K562 (cell line): ENCODE measurements around the gene RHOF. TPM values are rescaled to one million over a fixed set of nuclear protein-coding genes. Genes with fewer than 3 reads are reported as not detected.
A peak's percentile ranks its signal among the peaks of the same experiment; 100 is the strongest.

ENCODE experiments used
- ATAC-seq: fragments of 200-7000 bp; cut with Tn5 transposase; 3 replicates; pipeline ENCODE4 v1.9.1; 2020; ENCODE audit warnings: moderate library complexity
- BruUV-seq: library from RNA; stranded (reverse); fragments of 400-500 nt; replicated peaks from 2 replicates; lab custom pipeline; 2021; lab: Mats Ljungman, UMichigan
- CTCF ChIA-PET: fragments of 300-600 bp; formaldehyde crosslinking; extraction: SDS; loops from one replicate; lab custom pipeline; 2021; ENCODE audit warnings: low intra/inter-chr PET ratio; lab: Yijun Ruan, JAX
- POLR2A ChIA-PET: fragments of 300-600, 350-650 bp; sonication (Branson Sonifier 250); formaldehyde crosslinking; extraction: SDS; loops from one replicate; lab custom pipeline; 2021; ENCODE audit warnings: antibody characterized with exemption, inconsistent platforms; lab: Yijun Ruan, JAX
- DNase-seq, 4 experiments: peaks; one replicate each; pipeline versions ENCODE4 v3.0.0 to v3.0.0-alpha.2; 2011 to 2018; ENCODE audit warnings: low spot score in 3 of 4, mixed read lengths in 3 of 4; ENCODE audit errors: extremely low read depth in 1 of 4
- FAIRE-seq: peaks from 2 replicates; lab custom pipeline; 2011; peaks lifted over from hg19 to GRCh38; lab: Jason Lieb, UNC
- H2AFZ ChIP-seq: 2 replicates; pipeline ENCODE4 v1.6.0; 2011; ENCODE audit warnings: low read depth, low read length, control low read depth, inconsistent platforms
- H3K27ac ChIP-seq: fragments of 200-600 bp; 3 replicates; pipeline ENCODE4 v1.8.0; 2011; ENCODE audit warnings: low read depth, mild to moderate bottlenecking, control low read depth, inconsistent platforms, low read length, moderate library complexity, mixed read lengths; ENCODE audit errors: extremely low read depth
- H3K27me3 ChIP-seq, 2 experiments: fragments of 300-600 bp in 1 of 2; 2 replicates in 1 of 2; 3 replicates in 1 of 2; pipeline versions ENCODE4 v1.6.0 to v1.8.0; 2011; ENCODE audit warnings: inconsistent platforms in 2 of 2, low read length in 2 of 2, mild to moderate bottlenecking in 1 of 2, mixed read lengths in 1 of 2, moderate library complexity in 1 of 2; ENCODE audit not compliant: control insufficient read depth in 2 of 2, insufficient read depth in 2 of 2
- H3K36me3 ChIP-seq: fragments of 300-600 bp; 3 replicates; pipeline ENCODE4 v1.8.0; 2011; ENCODE audit warnings: mild to moderate bottlenecking, low read length, inconsistent platforms; ENCODE audit not compliant: control insufficient read depth, insufficient read depth
- H3K4me1 ChIP-seq, 2 experiments: fragments of 200-600 bp in 1 of 2; replicated peaks in 1 of 2; 2 replicates in 1 of 2; 3 replicates in 1 of 2; pipeline versions ENCODE4 v1.5.1 to v1.8.0; 2011; ENCODE audit warnings: inconsistent platforms in 2 of 2, low read length in 2 of 2, mild to moderate bottlenecking in 1 of 2, mixed read lengths in 1 of 2, moderate library complexity in 1 of 2; ENCODE audit not compliant: control insufficient read depth in 2 of 2, insufficient read depth in 2 of 2
- H3K4me2 ChIP-seq: 2 replicates; pipeline ENCODE4 v1.6.1; 2011; ENCODE audit warnings: low read length, control low read depth, inconsistent platforms, mixed read lengths; ENCODE audit not compliant: insufficient read depth
- H3K4me3 ChIP-seq: fragments of 200-600 bp; sonication (generic), shearing (Covaris generic); 2 replicates; pipeline ENCODE4 v1.5.1; 2016; ENCODE audit warnings: control low read depth, inconsistent platforms
- H3K79me2 ChIP-seq: fragments of 200-600 bp; 3 replicates; pipeline ENCODE4 v1.8.0; 2011; ENCODE audit warnings: low read length, inconsistent platforms; ENCODE audit not compliant: control insufficient read depth, insufficient read depth
- H3K9ac ChIP-seq, 2 experiments: 2 replicates each; pipeline versions ENCODE4 v1.6.0 to v1.6.1; 2011; ENCODE audit warnings: low read depth in 2 of 2, low read length in 2 of 2, control low read depth in 1 of 2, inconsistent platforms in 1 of 2, mild to moderate bottlenecking in 1 of 2, mixed read lengths in 1 of 2; ENCODE audit not compliant: insufficient read depth in 1 of 2
- H3K9me1 ChIP-seq: one replicate; pipeline ENCODE4 v1.6.0; 2011; ENCODE audit warnings: inconsistent platforms, mild to moderate bottlenecking, low read length, moderate library complexity; ENCODE audit not compliant: control insufficient read depth, insufficient read depth
- H3K9me3 ChIP-seq: replicated peaks from 2 replicates; pipeline ENCODE4 v1.5.1; 2011; ENCODE audit warnings: low read depth, low read length, inconsistent platforms; ENCODE audit not compliant: control insufficient read depth, insufficient read depth
- H4K20me1 ChIP-seq: replicated peaks from 2 replicates; pipeline ENCODE4 v1.6.1; 2011; ENCODE audit warnings: low read length, inconsistent platforms, mixed read lengths; ENCODE audit not compliant: control insufficient read depth, insufficient read depth
- CBFA2T2 ChIP-seq: fragments of 450-650 bp; conservative IDR thresholded peaks from 2 replicates; pipeline ENCODE4 v1.6.1; 2017; ENCODE audit warnings: mild to moderate bottlenecking
- ILF3 ChIP-seq: fragments of 450-650 bp; IDR thresholded peaks from 2 replicates; pipeline ENCODE4 v1.6.1; 2018; ENCODE audit warnings: antibody characterized with exemption, mild to moderate bottlenecking, moderate library complexity, borderline replicate concordance
- MED1 ChIP-seq: sonication (generic); formaldehyde crosslinking; IDR thresholded peaks from 2 replicates; pipeline ENCODE4 v1.8.1; 2023; ENCODE audit warnings: missing genetic modification reagents, borderline replicate concordance
- PHF8 ChIP-seq: fragments of 200-600 bp; sonication (generic); IDR thresholded peaks from 2 replicates; pipeline ENCODE4 v1.6.1; 2012; ENCODE audit warnings: mixed run types, mild to moderate bottlenecking, inconsistent platforms, low read length, moderate library complexity, borderline replicate concordance
- POLR2A ChIP-seq: fragments of 450-650 bp; conservative IDR thresholded peaks from 2 replicates; pipeline ENCODE4 v1.6.1; 2016
- SMARCA4 ChIP-seq: fragments of 450-650 bp; IDR thresholded peaks from 2 replicates; pipeline ENCODE4 v1.6.1; 2016
- SMC3 ChIP-seq: conservative IDR thresholded peaks from 2 replicates; pipeline ENCODE4 v1.6.1; 2011; ENCODE audit warnings: low read depth, low read length, improper control_type of control experiment; ENCODE audit not compliant: insufficient read depth
- SPI1 ChIP-seq: IDR thresholded peaks from 2 replicates; pipeline ENCODE4 v1.6.1; 2011; ENCODE audit warnings: low read depth, low read length, control low read depth, borderline replicate concordance
- STAT5B ChIP-seq: fragments of 250-450 bp; sonication (Bioruptor Pico); IDR thresholded peaks from 2 replicates; pipeline ENCODE4 v1.8.0; 2021; ENCODE audit warnings: mild to moderate bottlenecking, inconsistent platforms
- TCF7 ChIP-seq: sonication (generic); IDR thresholded peaks from 2 replicates; pipeline ENCODE4 v1.6.1; 2016; ENCODE audit warnings: antibody characterized with exemption, borderline replicate concordance
- TRIM25 ChIP-seq: fragments of 450-650 bp; IDR thresholded peaks from 2 replicates; pipeline ENCODE4 v1.7.0; 2016; ENCODE audit warnings: borderline replicate concordance
- TRIM28 ChIP-seq: fragments of 450-650 bp; IDR thresholded peaks from 2 replicates; pipeline ENCODE4 v1.6.1; 2017
- YBX1 ChIP-seq: fragments of 450-650 bp; IDR thresholded peaks from 2 replicates; pipeline ENCODE4 v1.7.1; 2016; ENCODE audit warnings: mild to moderate bottlenecking
- ZFX ChIP-seq: sonication (generic); formaldehyde crosslinking; IDR thresholded peaks from 2 replicates; pipeline ENCODE4 v1.8.0; 2022; ENCODE audit warnings: mild to moderate bottlenecking, missing genetic modification reagents, moderate library complexity
- ZKSCAN1 ChIP-seq: fragments of 150-350 bp; IDR thresholded peaks from 2 replicates; pipeline ENCODE4 v1.6.1; 2016; ENCODE audit warnings: low read depth, low read length
- ZNF133 ChIP-seq: fragments of 250-450 bp; sonication (Bioruptor Pico); IDR thresholded peaks from 2 replicates; pipeline ENCODE4 v1.4.0; 2020; ENCODE audit warnings: mild to moderate bottlenecking
- ZNF311 ChIP-seq: fragments of 250-450 bp; sonication (Bioruptor Pico); IDR thresholded peaks from 2 replicates; pipeline ENCODE4 v1.4.0; 2020; ENCODE audit warnings: mild to moderate bottlenecking, moderate library complexity
- ZNF436 ChIP-seq: fragments of 250-450, 450-650 bp; sonication (Bioruptor Pico); formaldehyde crosslinking; IDR thresholded peaks from 2 replicates; pipeline ENCODE4 v1.7.0; 2020; ENCODE audit warnings: mild to moderate bottlenecking
- ZNF695 ChIP-seq: fragments of 450-650 bp; formaldehyde crosslinking; IDR thresholded peaks from 2 replicates; pipeline ENCODE4 v1.4.0; 2020; ENCODE audit warnings: mild to moderate bottlenecking, moderate library complexity
- WGBS: fragments of 100-300 bp; shearing (Covaris generic); methylation state at CpG from one replicate; pipeline ENCODE4 v1.1.6; 2016; ENCODE audit warnings: low coverage, mixed read lengths; ENCODE audit not compliant: insufficient coverage; ENCODE audit errors: missing lambda C conversion rate; 5-methylcytosine and 5-hydroxymethylcytosine counted together
- in situ Hi-C: fragments of 300-500 bp; cut with MboI; formaldehyde crosslinking; loops from 4 replicates; pipeline ENCODE4 v1.15.0; 2018; ENCODE audit warnings: inconsistent platforms, mixed read lengths
- intact Hi-C: fragments of 100-400 bp; cut with micrococcal nuclease; formaldehyde crosslinking; loops from 2 replicates; pipeline ENCODE4 v1.14.2; 2022
- polyA plus RNA-seq, 8 experiments: library from polyadenylated mRNA; depleted of rRNA in 4 of 8; stranded (reverse) in 5 of 8; unstranded in 3 of 8; fragments of >200 nt; fragmentation: Nextera tagmentation in 2 of 8; fragmentation: Illumina TruSeq in 1 of 8; extraction: Ambion mirVana in 2 of 8; extraction: Trizol in 1 of 8; gene quantifications; 2 replicates each; pipeline versions ENCODE4 v1.2.1 to v1.2.3, GENCODE V29; 2011 to 2014; ENCODE audit warnings: inconsistent platforms in 1 of 8, missing spikeins in 1 of 8
- total RNA-seq, 7 experiments: library from RNA; depleted of rRNA in 6 of 7; stranded (reverse); fragments of >200 nt in 6 of 7; fragmentation: Illumina TruSeq in 2 of 7; extraction: Trizol in 2 of 7; gene quantifications; 2 replicates each; pipeline versions ENCODE4 v1.2.1 to v1.2.3, GENCODE V29; 2011 to 2021; ENCODE audit warnings: low replicate concordance in 1 of 7
- TF ChIP-seq, protein P1 (sequence below): fragments of 450-650 bp; IDR thresholded peaks from 2 replicates; pipeline ENCODE4 v1.6.1; 2017; ENCODE audit warnings: antibody characterized with exemption

The RHOF gene
- total and polyA plus RNA-seq, 9 of the 15 experiments (the other 6 are each of a cell fraction or from before 2014, with no cell fraction given), result 0.13 to 10.1 (median 4.0) TPM

GRCh38 chr12:121799156-121799841, 5.8 kb upstream of the RHOF start:
- in situ Hi-C loops, result loop anchor here (5.0 kb wide), 1 partner anchor 88 kb away; the partner anchor contains the start of gene PSMD9
- H3K27ac ChIP-seq, result peak overlapping the region; percentile 99
- peak overlapping the region; percentile 80 for H3K4me3 ChIP-seq
- H3K79me2 ChIP-seq, result peaks cover 84% of the 10 kb centered on the region
- WGBS, result 2% methylated on average over 21 of the region's 30 CpGs
- intact Hi-C loops, result no loop called here
- peaks cover 33% of the 10 kb centered on the region for H3K36me3 ChIP-seq
- H3K4me1 ChIP-seq, result peaks cover 40 to 74% of the 10 kb centered on the region in 2 experiments
- BruUV-seq, result no TSS peak
- no peaks in the 10 kb centered on the region for H3K9me1 ChIP-seq
- H3K4me2 ChIP-seq, result peak overlapping the region; percentile 93
- H3K27me3 ChIP-seq, result no peaks in the 10 kb centered on the region
- H4K20me1 ChIP-seq, result no peaks in the 10 kb centered on the region
- H3K9ac ChIP-seq, result peak overlapping the region; percentile 99 to 100
- ChIA-PET POLR2A (interaction anchor here (0.5 to 9.4 kb wide), 11 partner anchors 9 to 1508 kb away, joined by 3 to 194 read pairs (median 4); partner anchors contain the start of genes RNU4-2 and SETD1B), CTCF (no interaction called here)
- peak; percentile 48 for ATAC-seq
- FAIRE-seq, result peak; percentile 92
- DNase-seq, result peak; percentile 59 to 96 (median 77)
- no peaks in the 10 kb centered on the region for H3K9me3 ChIP-seq
- H2AFZ ChIP-seq, result peak overlapping the region; percentile 57; the same call in 1 of the 2 replicates
- TF ChIP-seq MED1 (no peak), YBX1 (no peak), STAT5B (CRISPR knock-in tag) (no peak), SMC3 (no peak), SMARCA4 (no peak), ZKSCAN1 (no peak), TRIM28 (no peak), CBFA2T2 (no peak), ILF3 (no peak), TRIM25 (no peak), ZFX (peak; percentile 29; the same call in 1 of the 2 replicates), PHF8 (no peak), TCF7 (no peak; the same call in 1 of the 2 replicates), ZNF133 (CRISPR knock-in tag) (no peak), SPI1 (no peak), ZNF436 (CRISPR knock-in tag) (no peak), ZNF311 (no peak), ZNF695 (no peak), POLR2A (no peak; the same call in 1 of the 2 replicates)
- TF ChIP-seq, protein P1, sequence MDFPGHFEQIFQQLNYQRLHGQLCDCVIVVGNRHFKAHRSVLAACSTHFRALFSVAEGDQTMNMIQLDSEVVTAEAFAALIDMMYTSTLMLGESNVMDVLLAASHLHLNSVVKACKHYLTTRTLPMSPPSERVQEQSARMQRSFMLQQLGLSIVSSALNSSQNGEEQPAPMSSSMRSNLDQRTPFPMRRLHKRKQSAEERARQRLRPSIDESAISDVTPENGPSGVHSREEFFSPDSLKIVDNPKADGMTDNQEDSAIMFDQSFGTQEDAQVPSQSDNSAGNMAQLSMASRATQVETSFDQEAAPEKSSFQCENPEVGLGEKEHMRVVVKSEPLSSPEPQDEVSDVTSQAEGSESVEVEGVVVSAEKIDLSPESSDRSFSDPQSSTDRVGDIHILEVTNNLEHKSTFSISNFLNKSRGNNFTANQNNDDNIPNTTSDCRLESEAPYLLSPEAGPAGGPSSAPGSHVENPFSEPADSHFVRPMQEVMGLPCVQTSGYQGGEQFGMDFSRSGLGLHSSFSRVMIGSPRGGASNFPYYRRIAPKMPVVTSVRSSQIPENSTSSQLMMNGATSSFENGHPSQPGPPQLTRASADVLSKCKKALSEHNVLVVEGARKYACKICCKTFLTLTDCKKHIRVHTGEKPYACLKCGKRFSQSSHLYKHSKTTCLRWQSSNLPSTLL, result no peak
